A172 (cell line): Measurements from ENCODE around the gene LUZP1. TPM values are rescaled to one million over a fixed set of nuclear protein-coding genes. Genes with fewer than 3 reads are reported as not detected.

ENCODE experiments used
- DNase-seq: peaks from one replicate; pipeline ENCODE4 v3.0.0-alpha.2; 2015; ENCODE audit warnings: low spot score
- total RNA-seq: library from RNA; depleted of rRNA; stranded (reverse); fragments of >200 nt; shearing (Covaris generic); gene quantifications from 2 replicates; pipeline ENCODE4 v1.2.3, GENCODE V29; 2014

Gene LUZP1
- total RNA-seq, 1 experiment from 2014 or later = 22.1 TPM

GRCh38 chr1:23084880-23085279 is 83.8 kb downstream of the LUZP1 start:
- no peak for DNase-seq

- no peak for DNase-seq
Measured at GRCh38 chr1:23083714-23084480, 84.8 kb downstream of the LUZP1 start.

GRCh38 chr1:23081376-23081775 is 87.3 kb downstream of the LUZP1 start:
- no peak for DNase-seq

- DNase-seq = no peak
Measured at GRCh38 chr1:23080885-23081284, 87.8 kb downstream of the LUZP1 start.

GRCh38 chr1:23079025-23079424 is 89.6 kb downstream of the LUZP1 start:
- no peak for DNase-seq

- DNase-seq = no peak
Measured at GRCh38 chr1:23074012-23074411, 94.6 kb downstream of the LUZP1 start.

- DNase-seq = no peak
Measured at GRCh38 chr1:23069675-23070074, 99.0 kb downstream of the LUZP1 start.

GRCh38 chr1:23069149-23069548 is 99.5 kb downstream of the LUZP1 start:
- no peak for DNase-seq

- DNase-seq = no peak
Measured at GRCh38 chr1:23066075-23066474, 102.6 kb downstream of the LUZP1 start.

GRCh38 chr1:23065385-23065784 is 103.3 kb downstream of the LUZP1 start:
- DNase-seq = no peak

- no peak for DNase-seq
Measured at GRCh38 chr1:23062271-23062670, 106.4 kb downstream of the LUZP1 start.

GRCh38 chr1:23057301-23057700 is 111.4 kb downstream of the LUZP1 start:
- DNase-seq = no peak

GRCh38 chr1:23051290-23051909 is 117.3 kb downstream of the LUZP1 start:
- no peak for DNase-seq

GRCh38 chr1:23050201-23050600 is 118.5 kb downstream of the LUZP1 start:
- no peak for DNase-seq

- no peak for DNase-seq
Measured at GRCh38 chr1:23044035-23044434, 124.6 kb downstream of the LUZP1 start.

- no peak for DNase-seq
Measured at GRCh38 chr1:23040509-23040908, 128.1 kb downstream of the LUZP1 start.

- DNase-seq = no peak
Measured at GRCh38 chr1:23039308-23039826, 129.3 kb downstream of the LUZP1 start.

- DNase-seq = no peak
Measured at GRCh38 chr1:23037081-23037740, 131.4 kb downstream of the LUZP1 start.

GRCh38 chr1:23035823-23036452 is 132.7 kb downstream of the LUZP1 start:
- DNase-seq = no peak
